Measurements from ENCODE around the gene SORCS2. TPM values are rescaled to one million over a fixed set of nuclear protein-coding genes. Genes with fewer than 3 reads are reported as not detected.

SORCS2 gene
- total RNA-seq, 1 donor from 2014 or later, result 10.9 TPM

- TF ChIP-seq, protein P1, sequence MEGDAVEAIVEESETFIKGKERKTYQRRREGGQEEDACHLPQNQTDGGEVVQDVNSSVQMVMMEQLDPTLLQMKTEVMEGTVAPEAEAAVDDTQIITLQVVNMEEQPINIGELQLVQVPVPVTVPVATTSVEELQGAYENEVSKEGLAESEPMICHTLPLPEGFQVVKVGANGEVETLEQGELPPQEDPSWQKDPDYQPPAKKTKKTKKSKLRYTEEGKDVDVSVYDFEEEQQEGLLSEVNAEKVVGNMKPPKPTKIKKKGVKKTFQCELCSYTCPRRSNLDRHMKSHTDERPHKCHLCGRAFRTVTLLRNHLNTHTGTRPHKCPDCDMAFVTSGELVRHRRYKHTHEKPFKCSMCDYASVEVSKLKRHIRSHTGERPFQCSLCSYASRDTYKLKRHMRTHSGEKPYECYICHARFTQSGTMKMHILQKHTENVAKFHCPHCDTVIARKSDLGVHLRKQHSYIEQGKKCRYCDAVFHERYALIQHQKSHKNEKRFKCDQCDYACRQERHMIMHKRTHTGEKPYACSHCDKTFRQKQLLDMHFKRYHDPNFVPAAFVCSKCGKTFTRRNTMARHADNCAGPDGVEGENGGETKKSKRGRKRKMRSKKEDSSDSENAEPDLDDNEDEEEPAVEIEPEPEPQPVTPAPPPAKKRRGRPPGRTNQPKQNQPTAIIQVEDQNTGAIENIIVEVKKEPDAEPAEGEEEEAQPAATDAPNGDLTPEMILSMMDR (IDR thresholded peaks at IDR 0.05), result no peak
- Mint-ChIP-seq H3K27ac (ENCODE audit: unreplicated experiment) (no peak overlapping the region), H3K9me3 (ENCODE audit: low read depth) (no peaks in the 10 kb centered on the region), H3K36me3 (ENCODE audit: low read depth) (peaks cover 1% of the 10 kb centered on the region), H3K4me3 (ENCODE audit: unreplicated experiment) (no peak overlapping the region), H3K27me3 (ENCODE audit: low read depth) (peaks cover 36% of the 10 kb centered on the region), H3K4me1 (ENCODE audit: low read depth) (no peaks in the 10 kb centered on the region)
- DNase-seq (ENCODE audit: low spot score), result no peak
These were observed 271.9 kb downstream of the SORCS2 start for GRCh38 chr4:7464259-7464655.

DNA sequence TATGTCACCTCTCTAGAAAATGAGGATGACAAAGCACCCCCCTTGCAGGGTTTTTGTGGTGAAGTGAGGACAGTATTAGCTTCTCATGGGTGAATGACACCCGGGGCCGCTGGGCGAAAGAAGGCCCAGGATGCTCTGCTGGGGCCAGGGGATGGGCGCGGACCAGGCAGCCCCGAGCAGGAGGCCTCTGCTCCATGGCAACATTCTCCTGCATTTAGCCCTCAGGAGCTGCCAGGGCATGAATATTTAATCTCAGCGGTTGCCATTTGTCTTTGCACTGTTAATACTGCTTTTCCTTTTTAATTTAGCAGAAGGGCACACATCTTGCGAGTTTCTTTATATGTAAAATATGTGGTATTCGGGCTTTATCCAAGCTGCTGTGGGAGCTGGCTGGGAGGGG lies 272.7 kb downstream of the SORCS2 start:
- Mint-ChIP-seq H3K4me3 (ENCODE audit: unreplicated experiment) (no peak overlapping the region), H3K27me3 (ENCODE audit: low read depth) (peaks cover 37% of the 10 kb centered on the region), H3K9me3 (ENCODE audit: low read depth) (no peaks in the 10 kb centered on the region), H3K4me1 (ENCODE audit: low read depth) (no peaks in the 10 kb centered on the region), H3K27ac (ENCODE audit: unreplicated experiment) (no peak overlapping the region), H3K36me3 (ENCODE audit: low read depth) (peaks cover 1% of the 10 kb centered on the region)
- DNase-seq (ENCODE audit: low spot score), result no peak
- TF ChIP-seq, protein P1 (IDR thresholded peaks at IDR 0.05), result no peak

- TF ChIP-seq, protein P1 (IDR thresholded peaks at IDR 0.05), result no peak
- Mint-ChIP-seq H3K4me3 (ENCODE audit: unreplicated experiment) (no peak overlapping the region), H3K36me3 (ENCODE audit: low read depth) (peaks cover 1% of the 10 kb centered on the region)
These were observed 273.9 kb downstream of the SORCS2 start for GRCh38 chr4:7466215-7466614.

DNA sequence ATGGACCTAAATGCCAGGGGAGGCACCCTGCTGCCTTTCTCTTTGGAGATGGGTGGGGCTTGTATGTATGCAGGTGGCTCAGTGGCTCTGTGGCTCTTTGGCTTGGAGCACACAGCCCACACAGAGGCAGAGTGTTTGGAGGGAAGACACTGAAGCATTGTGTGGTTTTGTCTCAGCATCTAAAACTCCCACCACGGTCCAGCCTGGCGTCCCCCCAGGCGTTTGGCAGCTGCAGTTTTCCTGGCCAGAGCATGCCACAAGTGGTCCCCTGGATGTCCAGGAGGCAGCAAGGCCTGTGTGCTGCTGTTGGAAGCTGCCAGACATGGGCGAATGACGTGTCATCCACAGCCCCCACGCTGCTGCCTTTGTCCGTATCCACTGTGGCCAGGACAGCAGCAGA lies 274.6 kb downstream of the SORCS2 start:
- TF ChIP-seq, protein P1 (IDR thresholded peaks at IDR 0.05), result no peak
- Mint-ChIP-seq H3K4me1 (ENCODE audit: low read depth) (no peaks in the 10 kb centered on the region), H3K36me3 (ENCODE audit: low read depth) (peaks cover 1% of the 10 kb centered on the region), H3K27me3 (ENCODE audit: low read depth) (peaks cover 36% of the 10 kb centered on the region), H3K4me3 (ENCODE audit: unreplicated experiment) (no peak overlapping the region), H3K27ac (ENCODE audit: unreplicated experiment) (no peak overlapping the region), H3K9me3 (ENCODE audit: low read depth) (no peaks in the 10 kb centered on the region)
- no peak for DNase-seq (ENCODE audit: low spot score)

More at GRCh38 chr4:7466215-7466614, 273.9 kb downstream of the SORCS2 start:
- peaks cover 37% of the 10 kb centered on the region for H3K27me3 Mint-ChIP-seq (ENCODE audit: low read depth)
- no peaks in the 10 kb centered on the region for H3K4me1 Mint-ChIP-seq (ENCODE audit: low read depth)
- H3K9me3 Mint-ChIP-seq (ENCODE audit: low read depth), result no peaks in the 10 kb centered on the region
- DNase-seq (ENCODE audit: low spot score), result no peak
- H3K27ac Mint-ChIP-seq (ENCODE audit: unreplicated experiment), result no peak overlapping the region

DNA sequence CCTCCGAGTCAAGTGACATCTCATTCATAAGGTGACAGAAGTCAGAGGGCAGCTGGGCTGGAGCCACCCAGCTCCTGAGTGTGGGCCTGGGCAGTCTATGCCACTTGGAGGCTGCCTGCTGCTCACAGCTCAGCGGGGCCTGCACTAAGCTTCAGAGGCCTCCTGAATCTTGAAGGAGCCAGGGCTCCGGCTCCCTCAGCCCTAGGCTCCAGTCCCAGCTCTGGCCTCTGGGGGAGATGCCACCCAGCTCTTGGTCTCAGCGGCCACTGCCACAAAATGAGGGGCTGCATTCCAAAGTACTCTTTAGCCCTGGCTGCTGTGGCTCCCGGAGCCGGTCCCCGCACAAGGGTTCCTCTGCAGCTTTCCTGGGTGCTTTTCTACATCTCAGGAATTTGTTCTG lies 275.1 kb downstream of the SORCS2 start:
- no peaks in the 10 kb centered on the region for H3K9me3 Mint-ChIP-seq (ENCODE audit: low read depth)
- H3K4me1 Mint-ChIP-seq (ENCODE audit: low read depth), result no peaks in the 10 kb centered on the region
- H3K27me3 Mint-ChIP-seq (ENCODE audit: low read depth), result peaks cover 40% of the 10 kb centered on the region
- peaks cover 1% of the 10 kb centered on the region for H3K36me3 Mint-ChIP-seq (ENCODE audit: low read depth)
- DNase-seq (ENCODE audit: low spot score), result no peak
- TF ChIP-seq, protein P1 (IDR thresholded peaks at IDR 0.05), result no peak
- no peak overlapping the region for H3K4me3 Mint-ChIP-seq (ENCODE audit: unreplicated experiment)
- H3K27ac Mint-ChIP-seq (ENCODE audit: unreplicated experiment), result no peak overlapping the region

All from chondrocyte (in vitro differentiated cells).